NCI-H1694 (cell line): ENCODE data around the gene CRISP2.
"Not testable (repeated sequence)": the region's sequence is repeated elsewhere in the genome, so short reads cannot be mapped to it uniquely, and the experiment has no call there.

ENCODE experiments used
- DNase-seq: peaks from one replicate; lab custom pipeline; 2025; lab: John Stamatoyannopoulos, UW

Gene CRISP2, protein sequence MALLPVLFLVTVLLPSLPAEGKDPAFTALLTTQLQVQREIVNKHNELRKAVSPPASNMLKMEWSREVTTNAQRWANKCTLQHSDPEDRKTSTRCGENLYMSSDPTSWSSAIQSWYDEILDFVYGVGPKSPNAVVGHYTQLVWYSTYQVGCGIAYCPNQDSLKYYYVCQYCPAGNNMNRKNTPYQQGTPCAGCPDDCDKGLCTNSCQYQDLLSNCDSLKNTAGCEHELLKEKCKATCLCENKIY

DNA sequence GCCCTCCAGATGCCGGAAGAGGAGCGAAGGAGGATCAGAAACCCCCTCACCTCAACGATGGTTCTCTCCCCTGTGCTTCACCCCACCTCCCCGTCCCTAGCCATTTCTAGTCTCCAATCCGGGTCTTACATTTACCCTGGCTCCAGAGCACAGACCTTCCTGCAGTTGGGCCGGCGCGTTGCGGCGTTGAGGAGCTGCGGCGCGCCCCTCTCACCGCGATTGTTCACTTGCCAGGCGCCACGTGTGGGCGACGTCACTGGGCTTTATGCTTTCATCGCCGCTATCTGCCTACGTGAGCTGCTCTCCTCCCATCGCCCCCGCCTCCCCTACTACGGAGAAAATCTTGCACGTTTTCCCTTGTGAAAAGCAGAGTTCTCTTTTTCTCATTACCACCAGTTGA is at the start of gene CRISP2:
Gene CRISP2 (minus strand): TSS at position 198 of the 400 bp plus-strand sequence. CDS start 4,347 bp downstream, outside the sequence.
- DNase-seq: no peak

DNA sequence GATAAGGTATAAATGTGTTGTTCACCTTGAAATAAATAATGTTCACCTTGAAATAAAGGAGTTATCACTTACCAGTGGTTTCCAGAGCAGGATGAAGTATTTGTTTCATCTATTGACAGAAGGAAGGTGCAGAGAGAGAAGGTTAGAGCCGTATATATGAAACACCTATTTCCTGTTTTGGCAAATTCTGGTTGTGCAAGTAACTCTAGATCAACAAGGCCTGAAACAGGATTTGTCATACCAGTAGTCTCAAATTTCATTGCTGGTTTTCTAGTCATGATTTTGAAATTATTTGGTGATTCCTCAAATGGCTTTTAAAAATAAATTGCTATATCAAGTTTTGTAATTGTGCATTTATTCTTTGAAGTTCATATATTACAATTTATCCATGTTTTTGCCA is 30.9 kb upstream of the CRISP2 start, which contains the start of gene CRISP3:
Gene CRISP3 (minus strand): TSS at position 130 of the 400 bp plus-strand sequence. CDS start 21 bp downstream, at position 109.
- no peak for DNase-seq

DNA sequence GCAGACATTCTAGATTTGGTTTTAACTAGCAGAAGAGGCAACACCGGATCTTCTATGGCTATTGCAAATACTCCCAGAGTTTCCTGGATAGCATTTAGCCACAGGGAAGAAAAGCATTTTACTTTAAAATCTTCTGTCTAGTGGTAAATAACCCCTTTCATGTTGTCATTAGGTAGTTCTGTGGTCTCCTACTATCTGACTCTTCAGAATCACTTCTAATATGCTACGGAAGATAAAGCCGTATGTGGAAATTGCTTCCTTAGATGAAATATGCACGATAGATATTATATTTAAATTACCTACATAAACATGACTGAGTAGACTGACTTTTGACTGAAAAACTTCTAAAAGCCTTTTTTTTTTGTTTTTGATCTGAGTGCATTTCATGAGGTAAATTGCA is 30.1 kb upstream of the CRISP2 start:
- no peak for DNase-seq

DNA sequence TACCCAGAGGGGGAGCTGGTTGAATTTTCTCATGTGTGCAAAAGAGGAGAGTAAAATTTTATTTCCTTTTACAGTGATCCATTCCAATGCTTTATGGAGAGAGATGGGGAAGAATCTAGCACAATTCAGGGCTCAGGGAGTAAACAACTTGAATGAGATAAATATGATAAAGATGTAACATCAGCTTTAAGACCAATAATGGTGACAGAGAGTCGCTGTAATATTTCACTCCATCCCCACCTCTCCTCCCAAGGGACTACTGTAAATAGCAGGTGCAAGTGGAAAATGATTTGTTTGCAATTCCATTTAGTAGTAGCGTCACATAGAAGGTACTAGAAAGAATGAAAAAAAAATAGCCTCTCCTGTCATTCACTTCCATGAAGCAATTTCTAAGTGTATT is 26.1 kb upstream of the CRISP2 start:
- no peak for DNase-seq

DNA sequence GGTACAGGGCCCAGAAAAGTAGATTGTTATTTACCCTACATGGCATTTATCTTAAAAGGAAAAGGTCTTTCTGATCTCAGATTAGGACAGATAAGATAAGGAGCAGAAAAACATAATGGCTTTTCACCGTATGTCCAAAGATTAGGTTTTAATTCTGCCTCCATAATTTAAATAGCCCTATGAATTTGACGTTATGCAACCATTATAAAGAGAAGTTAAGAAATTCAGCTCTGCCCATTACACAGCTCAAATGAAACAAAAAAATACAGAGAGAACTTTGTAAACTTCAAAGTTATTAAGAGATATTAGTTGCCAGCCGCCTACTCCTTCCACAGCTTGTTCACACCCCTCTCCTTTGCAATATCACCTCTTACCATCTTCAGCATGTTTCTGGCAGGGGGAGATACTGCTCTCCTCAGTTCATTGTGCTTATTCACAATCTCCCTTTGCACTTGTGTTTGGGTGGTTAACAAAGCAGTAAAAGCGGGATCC is 22.7 kb upstream of the CRISP2 start:
- DNase-seq: no peak

DNA sequence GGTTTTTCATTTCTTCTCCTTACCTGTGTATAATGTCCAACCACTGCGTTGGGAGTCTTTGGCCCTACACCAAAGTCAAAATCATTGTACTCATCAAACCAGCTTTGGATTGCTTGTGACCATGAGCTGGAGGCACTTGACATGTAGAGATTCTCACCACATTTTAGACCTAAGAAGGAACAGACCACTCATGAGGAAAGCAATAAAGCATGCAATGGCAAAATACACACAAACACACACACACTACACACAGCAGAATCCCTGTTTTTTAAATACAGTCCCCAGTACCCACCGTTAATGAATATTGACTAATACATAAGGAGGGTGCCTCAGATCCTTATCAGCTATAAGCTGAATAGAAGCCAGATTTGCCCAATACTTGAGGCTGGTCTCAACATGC is 20.3 kb upstream of the CRISP2 start:
- DNase-seq: no peak

DNA sequence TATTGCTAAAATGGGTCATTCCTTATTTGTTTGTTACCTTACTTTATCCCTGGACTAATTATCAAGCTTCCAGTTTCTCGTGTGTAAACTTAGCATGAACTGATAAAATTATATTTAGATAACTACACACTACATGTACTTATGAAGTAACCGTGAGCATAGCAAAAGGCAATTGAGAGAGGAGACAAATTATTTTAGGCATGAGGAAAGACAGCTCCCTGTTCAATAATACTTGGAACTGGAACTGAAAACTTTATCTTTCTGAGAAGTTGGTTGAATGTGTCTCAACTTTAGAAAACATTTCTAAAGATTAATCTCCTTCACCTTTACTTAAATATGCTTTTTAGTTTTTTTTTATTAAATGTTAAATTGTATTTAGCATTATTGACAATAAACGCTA is 19.4 kb upstream of the CRISP2 start:
- DNase-seq: no peak

DNA sequence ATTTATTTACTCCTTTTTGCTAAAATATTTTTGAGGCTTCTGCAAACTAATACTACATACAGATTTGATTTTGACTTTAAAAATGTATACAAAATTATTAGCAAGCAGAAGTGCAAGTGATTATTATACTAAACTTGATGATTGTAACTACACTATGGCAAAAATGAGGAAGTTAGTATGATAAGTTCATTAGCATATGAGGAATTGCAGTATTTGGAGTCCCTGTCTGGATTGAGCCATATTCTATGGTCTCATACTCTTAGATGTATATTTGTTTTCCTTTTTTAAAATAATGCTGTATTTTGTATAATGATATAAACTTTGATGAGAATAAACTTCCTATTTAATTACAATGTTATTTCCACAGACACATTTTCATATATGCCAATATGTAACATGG is 16.9 kb upstream of the CRISP2 start:
- DNase-seq: no peak

DNA sequence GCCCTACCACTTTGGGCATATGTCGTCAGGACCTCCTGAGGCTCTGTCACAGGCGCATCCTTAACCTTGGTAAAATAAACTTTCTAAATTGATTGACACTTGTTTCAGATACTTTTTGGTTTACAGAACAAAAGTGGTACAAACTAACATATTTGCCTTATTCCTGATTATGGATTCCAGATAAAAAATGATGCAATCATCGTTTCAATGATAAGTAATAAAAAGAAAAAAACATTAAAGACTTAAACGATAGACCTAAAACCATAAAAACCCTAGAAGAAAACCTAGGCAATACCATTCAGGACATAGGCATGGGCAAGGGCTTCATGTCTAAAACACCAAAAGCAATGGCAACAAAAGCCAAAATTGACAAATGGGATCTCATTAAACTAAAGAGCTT is 10.6 kb upstream of the CRISP2 start:
- DNase-seq: not testable (repeated sequence)

DNA sequence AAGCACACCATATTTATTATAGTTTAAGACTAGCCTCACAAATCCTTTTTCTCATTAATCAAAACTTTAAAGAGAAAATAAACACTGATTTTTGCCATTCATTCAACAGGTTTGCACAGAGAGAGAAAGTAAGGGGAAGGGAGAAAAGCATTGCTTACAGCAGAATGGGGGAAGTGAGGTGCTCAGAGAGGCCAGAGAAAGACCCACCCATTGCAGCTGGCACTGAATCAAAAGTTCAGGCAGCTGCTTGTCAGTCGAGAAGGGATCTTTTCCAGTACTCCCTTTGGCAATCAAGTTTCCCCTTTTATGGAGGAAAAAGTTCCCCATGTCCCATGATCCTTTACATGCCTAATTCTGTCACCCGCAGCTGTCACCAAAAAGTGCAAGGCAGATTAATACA is 8.0 kb upstream of the CRISP2 start:
- DNase-seq: no peak

DNA sequence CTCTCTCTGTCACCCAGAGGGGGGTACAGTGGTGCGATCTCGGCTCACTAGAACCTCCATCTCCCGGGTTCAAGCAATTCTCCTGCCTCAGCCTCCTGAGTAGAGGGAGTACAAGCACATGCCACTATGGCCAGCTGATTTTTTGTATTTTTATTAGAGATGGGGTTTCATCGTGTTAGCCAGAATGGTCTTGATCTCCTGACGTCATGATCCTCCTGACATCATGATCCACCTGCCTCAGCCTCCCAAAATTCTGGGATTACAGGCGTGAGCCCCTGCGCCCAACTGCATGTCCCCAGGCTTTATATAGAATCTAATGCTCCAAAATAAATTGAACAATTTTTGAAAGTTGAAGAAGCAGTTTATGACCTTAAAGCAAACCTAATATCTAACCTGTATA is 7.0 kb upstream of the CRISP2 start:
- no peak for DNase-seq

DNA sequence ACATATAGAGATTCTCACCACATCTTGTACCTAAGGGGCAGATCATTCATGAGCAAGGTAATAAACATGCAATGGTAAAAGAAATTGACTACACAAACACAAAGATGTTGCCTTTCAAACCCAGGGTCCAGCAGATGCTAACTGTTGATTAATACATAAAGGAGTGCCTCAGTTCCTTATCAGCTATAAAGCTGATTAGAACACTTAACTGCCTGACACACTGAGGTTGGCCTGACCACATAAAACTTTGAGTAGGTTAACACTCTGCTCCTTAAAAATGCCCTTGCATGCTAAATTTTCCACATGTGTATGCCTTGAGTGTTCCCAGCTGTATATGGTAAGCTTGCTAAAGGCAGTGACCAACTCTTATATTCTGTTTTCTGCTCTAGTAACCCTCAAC is 14.9 kb downstream of the CRISP2 start:
- no peak for DNase-seq

DNA sequence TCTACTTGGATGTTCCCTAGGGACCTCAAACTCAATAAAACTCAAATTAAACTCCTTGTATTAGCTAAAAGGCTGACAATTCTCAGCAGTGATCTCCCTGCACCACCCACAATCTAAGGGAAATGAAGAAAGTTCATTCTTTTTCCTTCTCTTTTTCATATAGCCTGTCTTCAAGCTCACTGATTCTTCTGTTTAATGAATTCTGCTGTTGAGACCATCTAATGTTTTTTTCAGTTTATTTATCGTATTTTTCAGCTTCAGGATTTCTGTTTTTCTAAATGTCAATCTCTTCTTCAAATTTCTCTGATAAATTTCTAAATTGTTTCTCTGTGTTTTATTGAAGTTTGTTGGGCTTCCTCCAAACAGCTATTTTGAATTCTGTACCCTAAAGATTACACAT is 19.8 kb downstream of the CRISP2 start:
- no peak for DNase-seq

DNA sequence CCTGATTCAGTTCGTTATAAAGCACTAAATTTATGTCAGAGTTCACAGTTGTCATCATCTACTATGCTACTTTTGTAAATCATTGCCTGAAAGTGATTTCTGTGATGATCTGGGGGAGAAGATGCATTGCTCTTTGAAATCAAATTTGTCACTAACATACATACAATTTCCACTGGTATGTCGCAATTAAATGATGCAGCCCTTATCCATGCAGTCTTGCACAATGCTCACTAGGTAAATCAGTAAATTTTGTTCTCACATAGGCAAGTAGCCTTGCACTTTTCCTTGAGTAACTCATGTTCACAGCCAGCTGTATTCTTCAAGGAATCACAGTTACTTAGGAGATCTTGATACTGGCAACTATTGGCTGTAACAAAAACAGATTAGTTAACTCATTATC is 20.8 kb downstream of the CRISP2 start:
- DNase-seq: no peak

DNA sequence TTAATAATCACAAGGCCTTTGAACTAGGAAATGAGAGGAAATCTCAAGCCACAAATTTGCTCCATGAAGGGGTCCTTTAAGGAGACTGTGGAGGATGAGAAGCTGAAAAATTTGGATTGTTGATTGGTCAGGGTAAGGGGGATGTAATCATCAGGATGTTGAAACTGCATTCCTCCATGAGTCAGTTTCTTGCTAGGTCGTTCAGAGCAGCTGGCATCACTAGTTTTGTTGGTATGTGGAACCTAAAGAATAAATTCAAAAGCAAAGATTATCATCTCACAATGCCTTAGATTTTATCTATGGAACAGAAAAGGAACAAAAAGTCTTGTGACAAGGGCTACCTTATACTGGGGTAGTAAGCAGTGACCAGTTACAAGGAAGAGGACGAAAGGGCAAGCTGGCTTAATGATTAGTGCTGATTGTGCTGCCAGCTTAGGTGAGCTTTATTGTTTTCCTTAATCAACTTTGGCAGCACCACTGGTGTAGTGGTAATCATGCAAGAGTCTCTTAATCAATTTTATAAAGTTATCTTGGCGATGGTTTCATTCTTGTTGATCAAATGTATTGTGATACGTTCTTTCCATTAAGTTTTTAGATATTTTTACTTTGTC is 36.6 kb downstream of the CRISP2 start:
- no peak for DNase-seq

DNA sequence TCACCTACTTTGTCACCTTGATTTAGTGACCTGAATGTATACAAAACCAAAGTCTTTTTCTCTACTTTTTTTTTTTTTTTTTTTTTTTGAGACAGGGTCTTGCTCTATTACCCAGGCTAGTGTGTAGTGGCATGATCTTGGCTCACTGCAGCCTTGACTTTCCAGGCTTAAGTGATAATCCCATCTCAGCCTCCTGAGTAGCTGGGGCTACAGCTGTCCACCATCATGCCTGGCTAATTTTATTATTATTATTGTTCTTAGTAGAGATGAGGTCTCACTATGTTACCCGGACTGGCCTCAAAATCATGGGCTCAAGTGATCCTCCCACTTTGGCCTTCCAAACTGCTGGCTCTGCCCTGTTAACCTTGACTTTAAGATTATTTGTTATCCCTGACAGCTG is 37.5 kb downstream of the CRISP2 start:
- DNase-seq: no peak

DNA sequence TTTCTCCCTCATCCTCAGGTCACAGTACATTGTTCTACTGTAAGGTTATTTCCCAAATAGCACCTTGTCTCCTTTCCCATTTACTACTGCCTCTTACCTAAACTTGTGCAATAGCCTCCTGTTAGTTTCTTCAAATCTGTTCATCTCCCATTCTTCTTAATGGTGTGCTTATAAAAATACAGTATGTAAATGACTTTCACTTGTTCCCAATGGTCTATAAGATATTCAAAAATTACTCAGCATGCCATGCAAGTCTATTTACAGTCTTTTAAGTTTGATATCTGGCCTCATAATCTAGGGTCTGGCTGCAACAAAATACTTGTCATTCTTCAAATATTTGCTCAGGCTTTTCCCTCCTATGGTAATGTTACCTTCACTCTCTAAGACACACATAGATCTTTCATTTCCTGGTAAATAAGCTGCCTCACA is 45.2 kb downstream of the CRISP2 start:
- DNase-seq: no peak

DNA sequence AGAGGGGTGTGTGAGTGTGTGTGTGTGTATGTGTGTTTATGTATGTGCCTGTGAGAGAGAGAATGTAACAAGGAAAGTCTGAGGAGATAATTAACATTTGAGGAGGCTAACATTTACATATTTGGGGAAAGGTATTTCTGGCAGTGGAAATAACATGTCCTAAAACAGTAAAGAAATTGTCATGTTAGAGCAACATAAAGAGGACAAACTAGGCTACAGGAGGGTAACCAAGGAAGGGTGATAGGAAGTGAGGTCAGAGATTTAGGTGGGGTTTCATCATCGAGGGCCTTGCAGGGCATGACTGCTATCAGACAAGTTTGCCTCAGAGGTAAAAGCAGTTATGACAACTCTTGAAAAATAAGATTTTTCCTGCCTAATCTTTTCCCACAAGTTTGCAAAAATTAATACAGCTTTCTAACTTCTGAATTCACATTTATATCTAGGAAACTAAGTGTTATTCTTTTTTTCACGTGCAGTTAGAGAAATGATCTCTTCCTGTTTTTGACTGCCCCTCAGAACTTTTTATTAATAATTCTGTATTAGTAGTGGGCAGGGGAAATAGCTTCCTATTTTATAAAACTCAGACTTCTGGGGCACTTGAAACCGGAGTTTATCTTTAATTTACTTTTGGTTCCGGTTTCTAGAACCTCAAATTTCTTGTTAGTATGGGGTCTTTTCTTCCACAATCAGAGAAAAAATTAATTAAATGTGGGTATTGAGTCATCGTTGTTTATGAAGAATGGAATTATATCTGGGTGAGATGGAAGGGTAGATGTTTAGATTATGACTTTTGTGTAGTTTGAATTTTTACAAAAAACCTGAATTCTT is 46.2 kb downstream of the CRISP2 start:
- DNase-seq: no peak

DNA sequence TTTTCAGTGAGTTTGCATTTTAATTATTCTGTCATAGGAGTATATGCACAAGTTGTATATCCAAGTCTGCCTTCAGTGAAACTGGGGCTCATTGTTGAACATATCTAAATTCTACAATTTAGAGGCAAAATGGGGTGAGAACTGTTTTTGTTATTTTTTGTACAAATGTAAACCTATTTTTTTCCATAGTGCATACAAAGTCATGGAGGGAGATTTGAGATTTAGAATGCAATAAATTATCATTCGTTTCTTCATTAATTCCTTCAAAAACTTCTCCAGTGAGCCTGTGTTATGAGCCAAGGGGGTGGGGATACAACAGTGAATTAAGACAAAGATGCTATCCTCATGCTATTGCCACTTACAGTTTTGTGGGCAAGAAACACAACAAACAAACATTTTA is 46.9 kb downstream of the CRISP2 start:
- DNase-seq: no peak

DNA sequence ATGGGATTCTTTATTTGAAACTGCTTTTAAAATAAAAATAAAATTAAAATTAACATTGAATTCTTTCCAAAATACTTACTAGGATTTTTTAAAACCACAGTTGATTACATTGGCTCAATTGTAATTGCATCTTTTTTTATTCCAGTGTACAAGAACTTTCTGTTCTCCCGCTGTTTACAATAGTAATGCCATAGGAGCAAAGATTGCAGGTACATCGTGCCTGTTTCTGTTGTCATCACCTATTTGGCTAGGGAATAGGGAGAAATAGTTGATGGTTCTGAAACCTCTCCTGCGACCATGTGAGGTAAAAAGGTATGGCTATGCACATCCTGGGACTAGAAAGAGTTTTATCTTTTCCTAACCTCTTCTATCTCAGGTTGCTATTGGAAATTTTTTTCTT is 48.5 kb downstream of the CRISP2 start:
- no peak for DNase-seq

DNA sequence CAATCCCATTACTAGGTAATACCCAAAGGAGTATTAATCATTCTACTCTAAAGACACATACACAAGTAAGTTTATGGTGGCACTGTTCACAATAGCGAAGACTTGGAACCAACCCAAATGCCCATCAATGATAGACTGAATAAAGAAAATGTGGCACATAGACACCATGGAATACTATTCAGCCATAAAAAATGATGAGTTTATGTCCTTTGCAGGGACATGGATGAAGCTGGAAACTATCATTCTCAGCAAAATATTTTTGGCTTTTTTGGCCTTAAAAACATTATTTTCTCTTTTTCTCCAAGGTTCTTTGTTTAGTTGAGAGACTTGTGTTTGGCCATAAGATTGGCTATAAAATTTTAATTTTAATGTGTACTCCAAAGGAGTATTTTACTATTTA is 49.3 kb downstream of the CRISP2 start:
- DNase-seq: not testable (repeated sequence)

DNA sequence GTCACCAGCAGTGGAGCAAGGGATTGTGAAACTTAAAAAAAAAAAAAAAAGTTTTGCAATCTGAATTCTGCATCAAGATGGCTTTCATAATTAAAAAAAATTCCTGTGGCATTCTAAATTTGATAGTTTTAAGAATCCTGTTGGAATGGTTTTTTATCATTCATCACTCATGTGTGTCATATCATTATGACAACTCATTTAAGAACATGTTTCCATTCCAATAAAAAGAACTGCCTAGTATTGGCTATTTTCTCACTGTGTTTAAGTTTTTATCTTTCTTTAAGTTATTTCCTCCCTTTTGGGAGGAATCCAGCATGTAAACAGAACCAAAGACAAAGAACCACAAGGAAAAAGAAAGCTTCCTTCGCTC is 50.5 kb downstream of the CRISP2 start:
- DNase-seq: no peak
